Heart left ventricle (tissue), 13 donors: ENCODE data around the gene VBP1.

ENCODE experiments used
- CTCF ChIP-seq, 12 donors: fragments of 200-600 bp; sonication (generic) in 4 of 12; IDR thresholded peaks; one replicate each; pipeline versions ENCODE4 v1.5.0 to v1.8.0; 2018 to 2022; ENCODE audit warnings: antibody characterized with exemption in 12 of 12, mild to moderate bottlenecking in 5 of 12
- POLR2A ChIP-seq, 2 donors: fragments of 450-650 bp; IDR thresholded peaks; one replicate each; pipeline ENCODE4 v1.6.1; 2017; ENCODE audit warnings: antibody characterized with exemption in 2 of 2, mild to moderate bottlenecking in 2 of 2, moderate library complexity in 2 of 2
- donor health status: ischemic (EF 13 %, LVEDD 7.1; RV severe dilation, severe dysfunction).
- donor health status: DM: no; HTN: yes; CAD: no.
- donor health status: DM: no; HTN: no; CAD: no.
- donor health status: ischemic (EF 25% LVEDD 6.9; RV normal size, moderate dysfunction).
- donor health status: ischemic (EF 25% LVEDD 5.7; RV mildly dilated, moderate dysfunction).
- donor health status: ischemic (EF 35%, LVEDD 5.7; RV mildly dilated, moderate dysfunction).
- donor health status: nonischemic (EF 11% LVEDD 7.7; RV severe dilation, severe dysfunction).
- donor health status: DM: yes; HTN: yes; CAD: no.
- donor health status: PGD.
- donor health status: ischemic (EF 29% LVEDD 5.4; RV normal size, mild dysfunction).
- donor health status: nonischemic (EF 23%, LVEDD 6.1; RV moderate dilation, normal function).

- TF ChIP-seq POLR2A (IDR thresholded peaks at IDR 0.05), result no peak
- TF ChIP-seq CTCF (IDR thresholded peaks at IDR 0.05), result no peak
Measured at GRCh38 chrX:155247497-155247896, 31.2 kb downstream of the VBP1 start.
